Loucy (cell line): ENCODE data around the gene BRIX1.

Experiments used
- H2AFZ ChIP-seq: fragments of 200-600 bp; sonication (generic); 2 replicates; pipeline ENCODE4 v1.6.0; 2016; ENCODE audit warnings: antibody characterized with exemption, mild to moderate bottlenecking, low read length, moderate library complexity
- H3F3A ChIP-seq: fragments of 200-600 bp; 2 replicates; pipeline ENCODE4 v1.6.0; 2016; ENCODE audit warnings: antibody characterized with exemption, low read depth, mild to moderate bottlenecking
- H3K27me3 ChIP-seq: fragments of 200-600 bp; sonication (generic); 2 replicates; pipeline ENCODE4 v1.6.1; 2014; ENCODE audit warnings: low read length, mild to moderate bottlenecking; ENCODE audit not compliant: insufficient read depth, poor library complexity, severe bottlenecking
- H3K36me3 ChIP-seq: fragments of 200-600 bp; sonication (generic); 2 replicates; pipeline ENCODE4 v1.6.1; 2016; ENCODE audit warnings: low read length; ENCODE audit not compliant: insufficient read depth
- H3K4me1 ChIP-seq: fragments of 200-600 bp; sonication (generic); 2 replicates; pipeline ENCODE4 v1.5.1; 2014; ENCODE audit warnings: low read length, mild to moderate bottlenecking; ENCODE audit not compliant: insufficient read depth, poor library complexity, severe bottlenecking
- H3K4me2 ChIP-seq: fragments of 200-600 bp; sonication (generic); 2 replicates; pipeline ENCODE4 v1.6.0; 2014; ENCODE audit warnings: antibody characterized with exemption, low read length, low read depth, mild to moderate bottlenecking; ENCODE audit not compliant: poor library complexity, severe bottlenecking
- H3K4me3 ChIP-seq: fragments of 200-600 bp; sonication (generic); 2 replicates; pipeline ENCODE4 v1.5.1; 2014; ENCODE audit warnings: low read length, mild to moderate bottlenecking, mixed read lengths; ENCODE audit not compliant: poor library complexity, severe bottlenecking
- H3K79me2 ChIP-seq: fragments of 200-600 bp; sonication (generic); 2 replicates; pipeline ENCODE4 v1.6.1; 2014; ENCODE audit warnings: low read length; ENCODE audit not compliant: insufficient read depth
- H3K9ac ChIP-seq: fragments of 200-600 bp; sonication (generic); 2 replicates; pipeline ENCODE4 v1.6.0; 2014; ENCODE audit warnings: mild to moderate bottlenecking, low read depth, low read length, moderate library complexity; ENCODE audit not compliant: poor library complexity, severe bottlenecking
- H3K9me2 ChIP-seq: fragments of 200-600 bp; sonication (generic); replicated peaks from 2 replicates; pipeline ENCODE4 v1.6.1; 2016; ENCODE audit warnings: low read depth, low read length, mixed read lengths
- H3K9me3 ChIP-seq: fragments of 200-600 bp; sonication (generic); 2 replicates; pipeline ENCODE4 v1.6.1; 2014; ENCODE audit warnings: mild to moderate bottlenecking, antibody characterized with exemption, low read length, low read depth; ENCODE audit not compliant: insufficient read depth
- H4K20me1 ChIP-seq: fragments of 200-600 bp; sonication (generic); 2 replicates; pipeline ENCODE4 v1.6.0; 2014; ENCODE audit warnings: antibody characterized with exemption, low read length, mild to moderate bottlenecking; ENCODE audit not compliant: insufficient read depth, poor library complexity, severe bottlenecking
- CTCF ChIP-seq: fragments of 200-600 bp; sonication (generic); conservative IDR thresholded peaks from 2 replicates; pipeline ENCODE4 v1.5.1; 2014; ENCODE audit warnings: mild to moderate bottlenecking, antibody characterized with exemption, low read length
- EZH2phosphoT487 ChIP-seq: fragments of 200-600 bp; IDR thresholded peaks from 2 replicates; pipeline ENCODE4 v1.6.1; 2018; ENCODE audit warnings: antibody characterized with exemption, mild to moderate bottlenecking, moderate library complexity, borderline replicate concordance

The BRIX1 gene

DNA sequence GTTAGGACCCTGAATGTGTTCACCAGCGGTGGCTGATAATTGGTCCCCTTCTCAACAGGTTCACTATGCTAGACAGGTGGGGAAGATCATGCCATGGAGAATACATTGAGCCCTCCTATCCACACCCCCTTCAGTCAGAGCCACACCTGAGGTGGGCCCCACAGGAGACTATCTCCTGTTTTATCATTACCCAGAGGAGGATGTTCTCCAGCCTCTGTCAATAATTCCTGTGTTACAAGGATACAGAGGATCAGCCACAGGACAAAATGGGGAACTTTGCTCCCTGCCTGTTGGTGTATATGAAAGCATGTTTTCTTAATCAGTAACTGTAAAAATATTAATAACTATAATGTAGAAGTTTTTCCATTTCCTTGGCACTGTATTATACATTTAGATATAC is 26.1 kb upstream of the BRIX1 start:
- H3K4me3 ChIP-seq = no peak overlapping the region
- no peak for TF ChIP-seq EZH2phosphoT487
- TF ChIP-seq CTCF = no peak
- no peaks in the 10 kb centered on the region for H4K20me1 ChIP-seq
- H3K9me2 ChIP-seq = no peaks in the 10 kb centered on the region
- H3K9ac ChIP-seq = no peak overlapping the region
- H3K4me1 ChIP-seq = no peaks in the 10 kb centered on the region
- H3K4me2 ChIP-seq = no peak overlapping the region
- no peaks in the 10 kb centered on the region for H3K27me3 ChIP-seq
- H3K36me3 ChIP-seq = no peaks in the 10 kb centered on the region
- no peaks in the 10 kb centered on the region for H3K9me3 ChIP-seq
- no peaks in the 10 kb centered on the region for H3K79me2 ChIP-seq
- H3F3A ChIP-seq = no peaks in the 10 kb centered on the region
- no peak overlapping the region for H2AFZ ChIP-seq

GRCh38 chr5:34891981-34892380 is 23.5 kb upstream of the BRIX1 start:
- TF ChIP-seq EZH2phosphoT487 (no peak), CTCF (no peak)
- no peaks in the 10 kb centered on the region for H3F3A ChIP-seq
- no peaks in the 10 kb centered on the region for H3K27me3 ChIP-seq
- no peak overlapping the region for H3K9ac ChIP-seq
- H3K9me2 ChIP-seq = no peaks in the 10 kb centered on the region
- no peak overlapping the region for H3K4me2 ChIP-seq
- H4K20me1 ChIP-seq = no peaks in the 10 kb centered on the region
- no peak overlapping the region for H2AFZ ChIP-seq
- no peaks in the 10 kb centered on the region for H3K4me1 ChIP-seq
- H3K36me3 ChIP-seq = no peaks in the 10 kb centered on the region
- no peaks in the 10 kb centered on the region for H3K79me2 ChIP-seq
- H3K4me3 ChIP-seq = no peak overlapping the region
- H3K9me3 ChIP-seq = no peaks in the 10 kb centered on the region

- Histone ChIP-seq H3K79me2 (no peaks in the 10 kb centered on the region), H3K4me3 (no peak overlapping the region), H3K9ac (no peak overlapping the region), H3F3A (no peaks in the 10 kb centered on the region), H3K9me3 (no peaks in the 10 kb centered on the region), H2AFZ (no peak overlapping the region), H3K4me1 (no peaks in the 10 kb centered on the region), H3K27me3 (no peaks in the 10 kb centered on the region), H3K36me3 (no peaks in the 10 kb centered on the region), H4K20me1 (no peaks in the 10 kb centered on the region), H3K9me2 (no peaks in the 10 kb centered on the region), H3K4me2 (no peak overlapping the region)
- TF ChIP-seq EZH2phosphoT487 (no peak), CTCF (no peak)
Measured at GRCh38 chr5:34892414-34892813, 23.1 kb upstream of the BRIX1 start.
